H7 (cell line): Measurements from ENCODE around the gene CNR1. TPM values are rescaled to one million over a fixed set of nuclear protein-coding genes. Genes with fewer than 3 reads are reported as not detected.

Experiments used
- DNase-seq: peaks from one replicate; pipeline ENCODE4 v3.0.0; 2012
- H3K27me3 ChIP-seq: 2 replicates; pipeline ENCODE4 v1.6.0; 2011; ENCODE audit warnings: mild to moderate bottlenecking, low read length; ENCODE audit not compliant: control insufficient read depth, insufficient read depth
- H3K36me3 ChIP-seq: replicated peaks from 2 replicates; pipeline ENCODE4 v1.5.1; 2011; ENCODE audit warnings: low read length; ENCODE audit not compliant: control insufficient read depth, insufficient read depth
- H3K4me3 ChIP-seq: 2 replicates; pipeline ENCODE4 v1.5.1; 2011; ENCODE audit warnings: low read depth, mild to moderate bottlenecking, control low read depth, low read length, moderate library complexity; ENCODE audit not compliant: insufficient read depth
- total RNA-seq: library from RNA; depleted of rRNA; stranded (reverse); fragments of >200 nt; shearing (Covaris generic); gene quantifications from 2 replicates; pipeline ENCODE4 v1.2.3, GENCODE V29; 2014

Gene CNR1
- total RNA-seq, 1 experiment from 2014 or later, result 6.0 TPM

GRCh38 chr6:88165087-88165843, 882 bp downstream of the CNR1 start:
- Histone ChIP-seq H3K36me3 (no peaks in the 10 kb centered on the region), H3K27me3 (peaks cover 26% of the 10 kb centered on the region), H3K4me3 (peak overlapping the region; percentile 74)
- DNase-seq, result no peak

GRCh38 chr6:88164061-88164460, 2.1 kb downstream of the CNR1 start:
- Histone ChIP-seq H3K36me3 (no peaks in the 10 kb centered on the region), H3K27me3 (peaks cover 25% of the 10 kb centered on the region), H3K4me3 (no peak overlapping the region)
- no peak for DNase-seq

GRCh38 chr6:88163616-88164015, 2.5 kb downstream of the CNR1 start:
- H3K4me3 ChIP-seq, result no peak overlapping the region
- H3K27me3 ChIP-seq, result peaks cover 25% of the 10 kb centered on the region
- H3K36me3 ChIP-seq, result no peaks in the 10 kb centered on the region
- no peak for DNase-seq

GRCh38 chr6:88161940-88162339, 4.2 kb downstream of the CNR1 start:
- H3K4me3 ChIP-seq, result no peak overlapping the region
- H3K27me3 ChIP-seq, result peaks cover 10% of the 10 kb centered on the region
- DNase-seq, result no peak
- no peaks in the 10 kb centered on the region for H3K36me3 ChIP-seq

GRCh38 chr6:88157106-88157505, 9.0 kb downstream of the CNR1 start:
- H3K4me3 ChIP-seq, result no peak overlapping the region
- H3K36me3 ChIP-seq, result no peaks in the 10 kb centered on the region
- DNase-seq, result peak; percentile 22
- H3K27me3 ChIP-seq, result no peaks in the 10 kb centered on the region

- no peak for DNase-seq
- Histone ChIP-seq H3K27me3 (no peaks in the 10 kb centered on the region), H3K36me3 (no peaks in the 10 kb centered on the region), H3K4me3 (no peak overlapping the region)
Observed at GRCh38 chr6:88145298-88145963, 20.7 kb downstream of the CNR1 start.

GRCh38 chr6:88144637-88145297, 21.4 kb downstream of the CNR1 start:
- no peak for DNase-seq
- Histone ChIP-seq H3K27me3 (no peaks in the 10 kb centered on the region), H3K36me3 (no peaks in the 10 kb centered on the region), H3K4me3 (no peak overlapping the region)

GRCh38 chr6:88143421-88144157, 22.6 kb downstream of the CNR1 start:
- Histone ChIP-seq H3K4me3 (no peak overlapping the region), H3K27me3 (no peaks in the 10 kb centered on the region), H3K36me3 (no peaks in the 10 kb centered on the region)
- DNase-seq, result no peak

- H3K4me3 ChIP-seq, result no peak overlapping the region
- no peaks in the 10 kb centered on the region for H3K36me3 ChIP-seq
- no peaks in the 10 kb centered on the region for H3K27me3 ChIP-seq
- DNase-seq, result no peak
Observed at GRCh38 chr6:88142297-88142668, 23.9 kb downstream of the CNR1 start.

- H3K27me3 ChIP-seq, result no peaks in the 10 kb centered on the region
- no peak overlapping the region for H3K4me3 ChIP-seq
- no peaks in the 10 kb centered on the region for H3K36me3 ChIP-seq
- peak; percentile 42 for DNase-seq
Observed at GRCh38 chr6:88141561-88142296, 24.4 kb downstream of the CNR1 start.

- no peak for DNase-seq
- H3K27me3 ChIP-seq, result no peaks in the 10 kb centered on the region
- no peak overlapping the region for H3K4me3 ChIP-seq
- no peaks in the 10 kb centered on the region for H3K36me3 ChIP-seq
Observed at GRCh38 chr6:88137915-88138314, 28.2 kb downstream of the CNR1 start.

GRCh38 chr6:88135578-88136114, 30.5 kb downstream of the CNR1 start:
- DNase-seq, result no peak
- Histone ChIP-seq H3K36me3 (no peaks in the 10 kb centered on the region), H3K27me3 (no peaks in the 10 kb centered on the region), H3K4me3 (no peak overlapping the region)

- no peak overlapping the region for H3K4me3 ChIP-seq
- no peaks in the 10 kb centered on the region for H3K36me3 ChIP-seq
- H3K27me3 ChIP-seq, result no peaks in the 10 kb centered on the region
- DNase-seq, result no peak
Observed at GRCh38 chr6:88134575-88134974, 31.6 kb downstream of the CNR1 start.

- H3K36me3 ChIP-seq, result no peaks in the 10 kb centered on the region
- no peak overlapping the region for H3K4me3 ChIP-seq
- no peaks in the 10 kb centered on the region for H3K27me3 ChIP-seq
- no peak for DNase-seq
Observed at GRCh38 chr6:88133718-88134117, 32.4 kb downstream of the CNR1 start.
